ENCODE results near the gene TMCC3. TPM values are rescaled to one million over a fixed set of nuclear protein-coding genes. Genes with fewer than 3 reads are reported as not detected.

TMCC3 gene
- total RNA-seq = under 0.01 and 0.36 TPM in 2 replicates

GRCh38 chr12:94650143-94651056 lies at the start of gene TMCC3:
Gene TMCC3 (minus strand): TSS chr12:94650557. CDS start chr12:94650430, 127 bp downstream.
- Histone ChIP-seq H2AFZ (ENCODE audit: low read length) (peak within 1 kb of the TSS; percentile 77), H3K4me1 (ENCODE audit: insufficient read depth, low read length) (no peaks in the 10 kb centered on the region), H3K27ac (ENCODE audit: low read depth, low read length) (no peak within 1 kb of the TSS), H3K36me3 (ENCODE audit: insufficient read depth, low read length) (no peaks in the 10 kb centered on the region), H3K79me2 (ENCODE audit: insufficient read depth, low read length) (no peaks in the 10 kb centered on the region), H3K27me3 (ENCODE audit: insufficient read depth, low read length) (peaks cover 57% of the 10 kb centered on the region), H3K9me3 (ENCODE audit: low read depth, low read length) (no peaks in the 10 kb centered on the region), H3K4me2 (ENCODE audit: insufficient read depth, low read length) (peak within 1 kb of the TSS; percentile 73), H3K4me3 (ENCODE audit: insufficient read depth, low read length) (peak within 1 kb of the TSS; percentile 59), H4K20me1 (ENCODE audit: insufficient read depth, low read length) (no peaks in the 10 kb centered on the region)
- peak; percentile 82 for DNase-seq (ENCODE audit: insufficient read length, low spot score, missing footprints)
- no peak for TF ChIP-seq CTCF (IDR thresholded peaks at IDR 0.05; ENCODE audit: extremely low read depth, low read depth, low read length)

- no peak for DNase-seq (ENCODE audit: insufficient read length, low spot score, missing footprints)
- H3K27me3 ChIP-seq (ENCODE audit: insufficient read depth, low read length) = peaks cover 13% of the 10 kb centered on the region
- H3K36me3 ChIP-seq (ENCODE audit: insufficient read depth, low read length) = no peaks in the 10 kb centered on the region
- H3K4me2 ChIP-seq (ENCODE audit: insufficient read depth, low read length) = no peak overlapping the region
- H2AFZ ChIP-seq (ENCODE audit: low read length) = no peak overlapping the region
- H3K4me1 ChIP-seq (ENCODE audit: insufficient read depth, low read length) = peaks cover 7% of the 10 kb centered on the region
- H3K9me3 ChIP-seq (ENCODE audit: low read depth, low read length) = peaks cover 2% of the 10 kb centered on the region
- H3K27ac ChIP-seq (ENCODE audit: low read depth, low read length) = no peak overlapping the region
- H3K4me3 ChIP-seq (ENCODE audit: insufficient read depth, low read length) = no peak overlapping the region
- H4K20me1 ChIP-seq (ENCODE audit: insufficient read depth, low read length) = no peaks in the 10 kb centered on the region
- no peak for TF ChIP-seq CTCF (IDR thresholded peaks at IDR 0.05; ENCODE audit: extremely low read depth, low read depth, low read length)
- H3K79me2 ChIP-seq (ENCODE audit: insufficient read depth, low read length) = no peaks in the 10 kb centered on the region
Observed at GRCh38 chr12:94699801-94700200, 49.4 kb upstream of the TMCC3 start.

- Histone ChIP-seq H3K4me2 (ENCODE audit: insufficient read depth, low read length) (no peak overlapping the region), H3K4me3 (ENCODE audit: insufficient read depth, low read length) (no peak overlapping the region), H3K4me1 (ENCODE audit: insufficient read depth, low read length) (no peaks in the 10 kb centered on the region), H4K20me1 (ENCODE audit: insufficient read depth, low read length) (no peaks in the 10 kb centered on the region), H3K27ac (ENCODE audit: low read depth, low read length) (no peak overlapping the region), H3K9me3 (ENCODE audit: low read depth, low read length) (peaks cover 2% of the 10 kb centered on the region), H3K27me3 (ENCODE audit: insufficient read depth, low read length) (peaks cover 17% of the 10 kb centered on the region), H3K36me3 (ENCODE audit: insufficient read depth, low read length) (no peaks in the 10 kb centered on the region), H2AFZ (ENCODE audit: low read length) (no peak overlapping the region), H3K79me2 (ENCODE audit: insufficient read depth, low read length) (no peaks in the 10 kb centered on the region)
- no peak for DNase-seq (ENCODE audit: insufficient read length, low spot score, missing footprints)
- TF ChIP-seq CTCF (IDR thresholded peaks at IDR 0.05; ENCODE audit: extremely low read depth, low read depth, low read length) = no peak
Observed at GRCh38 chr12:94698578-94698977, 48.2 kb upstream of the TMCC3 start.

- no peak for TF ChIP-seq CTCF (IDR thresholded peaks at IDR 0.05; ENCODE audit: extremely low read depth, low read depth, low read length)
- H3K79me2 ChIP-seq (ENCODE audit: insufficient read depth, low read length) = no peaks in the 10 kb centered on the region
- no peaks in the 10 kb centered on the region for H3K36me3 ChIP-seq (ENCODE audit: insufficient read depth, low read length)
- H2AFZ ChIP-seq (ENCODE audit: low read length) = no peak overlapping the region
- H3K4me3 ChIP-seq (ENCODE audit: insufficient read depth, low read length) = no peak overlapping the region
- H3K27ac ChIP-seq (ENCODE audit: low read depth, low read length) = no peak overlapping the region
- peaks cover 2% of the 10 kb centered on the region for H3K9me3 ChIP-seq (ENCODE audit: low read depth, low read length)
- no peaks in the 10 kb centered on the region for H3K4me1 ChIP-seq (ENCODE audit: insufficient read depth, low read length)
- DNase-seq (ENCODE audit: insufficient read length, low spot score, missing footprints) = no peak
- H3K4me2 ChIP-seq (ENCODE audit: insufficient read depth, low read length) = no peak overlapping the region
- no peaks in the 10 kb centered on the region for H4K20me1 ChIP-seq (ENCODE audit: insufficient read depth, low read length)
- H3K27me3 ChIP-seq (ENCODE audit: insufficient read depth, low read length) = peaks cover 15% of the 10 kb centered on the region
Observed at GRCh38 chr12:94697631-94698030, 47.3 kb upstream of the TMCC3 start.

Data from osteoblast (primary cell).